OCI-LY7 (cell line): ENCODE results near the gene STXBP1.

Experiments
- CTCF ChIP-seq: fragments of 200-600 bp; sonication (generic); conservative IDR thresholded peaks from 2 replicates; pipeline ENCODE4 v1.5.1; 2014; ENCODE audit warnings: mild to moderate bottlenecking, antibody characterized with exemption, low read length, moderate library complexity, mixed read lengths
- EZH2phosphoT487 ChIP-seq: fragments of 200-600 bp; sonication (generic); IDR thresholded peaks from 2 replicates; pipeline ENCODE4 v1.6.1; 2018; ENCODE audit warnings: low read depth, borderline replicate concordance, mild to moderate bottlenecking, mixed run types, antibody characterized with exemption, low read length, moderate library complexity, mixed read lengths

- TF ChIP-seq CTCF = no peak
- no peak for TF ChIP-seq EZH2phosphoT487
Measured at GRCh38 chr9:127634021-127634420, 21.9 kb downstream of the STXBP1 start.
